Esophagus muscularis mucosa (tissue), 4 donors: Measurements from ENCODE around the gene KRTAP10-7. TPM values are rescaled to one million over a fixed set of nuclear protein-coding genes. Genes with fewer than 3 reads are reported as not detected.

Experiments used
- DNase-seq: peaks from one replicate; pipeline ENCODE4 v3.0.0-alpha.2; 2017; ENCODE audit errors: extremely low spot score
- H3K27ac ChIP-seq, 4 donors: fragments of 200-600 bp; sonication (generic); replicated peaks in 1 of 4; 1 replicate in 3 of 4; 2 replicates in 1 of 4; pipeline ENCODE4 v1.5.1; 2016 to 2019; ENCODE audit warnings: mild to moderate bottlenecking in 1 of 4
- H3K27me3 ChIP-seq, 4 donors: fragments of 200-600 bp; sonication (generic); one replicate each; pipeline versions ENCODE4 v1.5.1 to v1.6.0; 2016 to 2019
- H3K36me3 ChIP-seq, 4 donors: fragments of 200-600 bp; sonication (generic); one replicate each; pipeline ENCODE4 v1.5.1; 2016 to 2019
- H3K4me1 ChIP-seq, 4 donors: fragments of 200-600 bp; sonication (generic); one replicate each; pipeline ENCODE4 v1.5.1; 2016 to 2019
- H3K4me3 ChIP-seq, 4 donors: fragments of 200-600 bp; sonication (generic); 1 replicate in 2 of 4; 2 replicates in 2 of 4; pipeline ENCODE4 v1.5.1; 2016 to 2019; ENCODE audit warnings: mild to moderate bottlenecking in 4 of 4, moderate library complexity in 1 of 4
- H3K9me3 ChIP-seq, 4 donors: fragments of 200-600 bp; sonication (generic); 1 replicate in 3 of 4; 2 replicates in 1 of 4; pipeline ENCODE4 v1.5.1; 2016 to 2019
- CTCF ChIP-seq, 3 experiments: fragments of 200-600 bp in 2 of 3; fragments of 450-650 bp in 1 of 3; sonication (generic) in 2 of 3; IDR thresholded peaks; one replicate each; pipeline ENCODE4 v1.5.1; 2017 to 2019; ENCODE audit warnings: antibody characterized with exemption in 3 of 3, mild to moderate bottlenecking in 2 of 3, moderate library complexity in 1 of 3
- EP300 ChIP-seq: sonication (generic); formaldehyde crosslinking; IDR thresholded peaks from one replicate; pipeline ENCODE4 v1.6.1; 2017; ENCODE audit warnings: antibody characterized with exemption
- POLR2A ChIP-seq: fragments of 450-650 bp; IDR thresholded peaks from one replicate; pipeline ENCODE4 v1.6.1; 2017; ENCODE audit warnings: antibody characterized with exemption, moderate library complexity, mild to moderate bottlenecking, low read depth
- POLR2AphosphoS5 ChIP-seq, 2 donors: sonication (generic); formaldehyde crosslinking; IDR thresholded peaks; one replicate each; pipeline ENCODE4 v1.6.1; 2017; ENCODE audit warnings: antibody characterized with exemption in 2 of 2
- WGBS: methylation state at CpG from one replicate; pipeline ENCODE4 v1.1.5; 2018; 5-methylcytosine and 5-hydroxymethylcytosine counted together
- intact Hi-C: fragments of 100-400 bp; cut with DNase I; formaldehyde crosslinking; loops from one replicate; pipeline ENCODE4 v1.15.1; 2023
- total RNA-seq, 4 donors: library from RNA; depleted of rRNA; stranded (reverse); fragments of >200 nt; gene quantifications; one replicate each; pipeline versions ENCODE4 v1.1.0 to v1.2.1, GENCODE V29; 2016

Gene KRTAP10-7
- total RNA-seq, 4 donors from 2014 or later, result not detected

GRCh38 chr21:44617071-44617501 lies 16.7 kb downstream of the KRTAP10-7 start:
- H3K27me3 ChIP-seq, result peaks cover 0 to 46% (median 0%) of the 10 kb centered on the region in 4 donors
- H3K36me3 ChIP-seq, result no peaks in the 10 kb centered on the region
- H3K9me3 ChIP-seq, result peaks cover 0 to 13% (median 0%) of the 10 kb centered on the region in 4 donors
- no peak overlapping the region for H3K4me3 ChIP-seq
- TF ChIP-seq POLR2AphosphoS5 (IDR thresholded peaks at IDR 0.05) (no peak), CTCF (IDR thresholded peaks at IDR 0.05) (no peak), EP300 (no peak), POLR2A (no peak)
- DNase-seq, result peak; percentile 62
- intact Hi-C loops, result no loop called here
- H3K4me1 ChIP-seq, result no peaks in the 10 kb centered on the region
- WGBS, result 73% methylated on average over 3 of the region's 8 CpGs
- no peak overlapping the region for H3K27ac ChIP-seq

DNA sequence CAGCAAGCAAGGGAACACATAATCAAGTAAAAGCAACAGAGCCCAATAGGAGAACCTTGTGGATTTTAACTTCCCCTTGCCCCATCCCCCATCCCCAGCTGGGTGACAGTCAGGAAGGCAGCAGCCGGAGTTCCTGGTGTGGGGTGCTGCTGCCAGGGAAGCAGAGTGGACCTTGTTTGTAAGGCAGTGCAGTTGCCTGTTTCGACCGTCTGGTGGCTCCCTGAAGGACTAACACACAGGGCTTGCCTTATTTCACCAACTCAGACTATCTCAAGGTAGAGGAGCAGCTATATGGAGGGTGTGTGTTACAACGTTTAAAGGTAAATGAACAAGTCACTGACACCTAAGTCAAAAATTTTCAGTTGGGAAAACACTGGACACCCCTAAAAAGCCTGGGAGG lies 18.1 kb downstream of the KRTAP10-7 start:
- DNase-seq, result peak; percentile 79
- 13% methylated on average over 4 of the region's 4 CpGs for whole genome bisulfite sequencing
- Histone ChIP-seq H3K27ac (no peak overlapping the region), H3K4me1 (no peaks in the 10 kb centered on the region), H3K36me3 (no peaks in the 10 kb centered on the region), H3K4me3 (no peak overlapping the region), H3K27me3 (peaks cover 0 to 32% (median 0%) of the 10 kb centered on the region in 4 donors), H3K9me3 (peaks cover 0 to 15% (median 2%) of the 10 kb centered on the region in 4 donors)
- intact Hi-C loops, result no loop called here
- TF ChIP-seq CTCF (IDR thresholded peaks at IDR 0.05) (peak in 1 of 3 experiments; percentile 17), POLR2AphosphoS5 (IDR thresholded peaks at IDR 0.05) (no peak)

DNA sequence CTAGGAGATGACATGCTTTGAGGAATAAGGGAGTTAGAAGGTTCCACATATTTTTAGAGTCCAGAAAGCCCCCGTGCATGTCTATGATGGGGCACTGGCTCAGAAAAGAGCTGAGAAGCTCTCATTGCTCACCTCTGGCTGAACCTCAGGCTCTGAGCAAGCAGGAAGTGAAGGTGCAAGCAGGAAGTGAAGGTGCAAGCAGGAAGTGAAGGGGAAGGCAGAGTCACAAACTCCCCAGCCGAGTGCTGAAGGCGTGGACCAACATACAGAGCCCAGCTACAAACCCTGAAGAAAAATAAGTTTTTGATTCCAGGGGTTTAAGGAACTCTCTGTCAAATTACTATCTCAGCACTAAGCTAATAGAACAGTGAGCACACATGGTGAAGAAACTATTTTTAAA lies 18.5 kb downstream of the KRTAP10-7 start:
- Histone ChIP-seq H3K36me3 (no peaks in the 10 kb centered on the region), H3K9me3 (peaks cover 0 to 19% (median 6%) of the 10 kb centered on the region in 4 donors), H3K27me3 (peaks cover 0 to 27% (median 0%) of the 10 kb centered on the region in 4 donors), H3K27ac (no peak overlapping the region), H3K4me1 (no peaks in the 10 kb centered on the region), H3K4me3 (no peak overlapping the region)
- intact Hi-C loops, result no loop called here
- DNase-seq, result peak; percentile 72
- WGBS, result 64% methylated on average over 3 of the region's 3 CpGs
- TF ChIP-seq EP300 (no peak), POLR2A (no peak), POLR2AphosphoS5 (IDR thresholded peaks at IDR 0.05) (no peak), CTCF (IDR thresholded peaks at IDR 0.05) (no peak)

DNA sequence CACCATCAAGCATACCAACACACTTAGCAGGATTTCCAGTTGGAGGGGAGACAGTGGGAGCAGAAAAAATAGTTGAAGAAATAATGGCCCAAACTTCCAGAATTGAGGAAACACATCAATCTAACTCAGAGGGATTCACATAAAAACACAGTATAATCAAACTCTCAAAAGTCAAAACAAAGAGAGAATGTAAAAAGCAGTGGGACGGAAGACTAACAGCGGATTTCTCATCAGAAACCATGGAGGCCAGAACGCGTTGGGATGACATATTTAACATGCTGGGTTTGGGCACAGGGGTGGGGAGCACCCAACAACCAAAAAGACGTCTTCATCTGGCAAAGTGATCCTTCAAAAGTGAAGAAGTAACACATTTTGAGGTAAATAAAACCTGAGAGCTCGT lies 19.5 kb downstream of the KRTAP10-7 start:
- Histone ChIP-seq H3K36me3 (no peaks in the 10 kb centered on the region), H3K9me3 (peaks cover 0 to 29% (median 14%) of the 10 kb centered on the region in 4 donors), H3K27me3 (peaks cover 0 to 20% (median 0%) of the 10 kb centered on the region in 4 donors), H3K4me3 (no peak overlapping the region), H3K27ac (no peak overlapping the region), H3K4me1 (no peaks in the 10 kb centered on the region)
- TF ChIP-seq EP300 (no peak), POLR2AphosphoS5 (IDR thresholded peaks at IDR 0.05) (no peak), CTCF (IDR thresholded peaks at IDR 0.05) (no peak), POLR2A (no peak)
- intact Hi-C loops, result no loop called here
- DNase-seq, result no peak
- WGBS, result 85% methylated on average over 6 of the region's 6 CpGs

DNA sequence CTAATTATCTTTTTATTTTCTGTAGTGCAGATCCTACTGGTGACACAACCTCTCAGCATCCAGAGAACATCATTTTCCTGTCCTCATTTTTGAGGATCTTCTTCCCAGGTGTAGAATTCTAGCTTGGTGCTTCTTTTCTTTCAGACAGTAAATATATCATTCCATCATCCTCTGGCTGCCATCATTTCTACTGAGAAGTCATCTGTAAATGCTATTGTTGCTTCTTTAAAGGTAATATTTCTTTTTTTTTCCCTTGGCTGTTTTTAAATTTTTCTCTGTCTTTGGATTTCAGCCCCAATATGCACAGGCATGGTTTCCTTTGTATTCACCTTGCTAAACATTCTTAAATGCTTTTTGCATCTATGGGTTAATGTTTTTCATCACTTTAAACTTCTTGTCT lies 23.2 kb downstream of the KRTAP10-7 start:
- Histone ChIP-seq H3K4me3 (no peak overlapping the region), H3K9me3 (peaks cover 0 to 30% (median 16%) of the 10 kb centered on the region in 4 donors), H3K4me1 (peaks cover 0 to 5% (median 0%) of the 10 kb centered on the region in 4 donors), H3K27ac (no peak overlapping the region), H3K27me3 (peaks cover 0 to 28% (median 0%) of the 10 kb centered on the region in 4 donors), H3K36me3 (no peaks in the 10 kb centered on the region)
- TF ChIP-seq CTCF (IDR thresholded peaks at IDR 0.05), result no peak
- TF ChIP-seq POLR2A, result no peak
- TF ChIP-seq EP300, result no peak
- intact Hi-C loops, result no loop called here
- no peak for DNase-seq
